GM12801 (cell line): Measurements from ENCODE around the gene FOXA2.

Experiments used
- TF ChIP-seq, protein P1 (sequence below): IDR thresholded peaks from one replicate; pipeline ENCODE4 v1.5.1; 2011; ENCODE audit warnings: control low read depth; ENCODE audit not compliant: insufficient read length; ENCODE audit errors: extremely low read depth

The FOXA2 gene

DNA sequence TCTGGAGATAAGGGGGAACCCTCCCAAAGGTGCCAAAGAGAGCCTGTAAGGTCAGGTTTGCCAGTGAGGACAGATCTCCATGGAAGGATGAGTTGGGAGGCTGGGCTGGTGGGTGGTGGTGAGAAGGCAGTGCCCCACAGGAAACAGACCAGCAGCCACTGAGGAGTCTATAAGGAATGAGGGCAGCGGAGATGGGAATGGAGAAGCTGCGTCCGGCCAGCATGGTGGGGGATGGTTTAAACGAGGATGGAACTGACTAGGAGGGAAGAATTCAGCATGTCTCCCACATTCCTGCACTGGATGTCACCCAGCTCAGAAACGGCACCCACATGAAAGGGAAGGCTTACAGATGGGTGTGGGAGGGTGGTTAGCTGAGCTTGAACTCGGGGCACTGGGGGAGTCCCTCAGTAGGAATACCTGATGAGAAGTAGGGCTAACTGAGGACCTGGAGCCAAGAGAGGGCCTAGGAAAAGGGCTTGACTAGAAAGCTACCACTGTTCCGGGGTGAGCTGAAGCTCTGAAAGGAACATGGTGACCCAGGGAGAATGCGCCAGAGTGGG is 53.2 kb downstream of the FOXA2 start:
- TF ChIP-seq, protein P1, sequence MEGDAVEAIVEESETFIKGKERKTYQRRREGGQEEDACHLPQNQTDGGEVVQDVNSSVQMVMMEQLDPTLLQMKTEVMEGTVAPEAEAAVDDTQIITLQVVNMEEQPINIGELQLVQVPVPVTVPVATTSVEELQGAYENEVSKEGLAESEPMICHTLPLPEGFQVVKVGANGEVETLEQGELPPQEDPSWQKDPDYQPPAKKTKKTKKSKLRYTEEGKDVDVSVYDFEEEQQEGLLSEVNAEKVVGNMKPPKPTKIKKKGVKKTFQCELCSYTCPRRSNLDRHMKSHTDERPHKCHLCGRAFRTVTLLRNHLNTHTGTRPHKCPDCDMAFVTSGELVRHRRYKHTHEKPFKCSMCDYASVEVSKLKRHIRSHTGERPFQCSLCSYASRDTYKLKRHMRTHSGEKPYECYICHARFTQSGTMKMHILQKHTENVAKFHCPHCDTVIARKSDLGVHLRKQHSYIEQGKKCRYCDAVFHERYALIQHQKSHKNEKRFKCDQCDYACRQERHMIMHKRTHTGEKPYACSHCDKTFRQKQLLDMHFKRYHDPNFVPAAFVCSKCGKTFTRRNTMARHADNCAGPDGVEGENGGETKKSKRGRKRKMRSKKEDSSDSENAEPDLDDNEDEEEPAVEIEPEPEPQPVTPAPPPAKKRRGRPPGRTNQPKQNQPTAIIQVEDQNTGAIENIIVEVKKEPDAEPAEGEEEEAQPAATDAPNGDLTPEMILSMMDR = no peak
